Neural cell (in vitro differentiated cells): Measurements from ENCODE around the gene RGR.

Source experiments
- CTCF ChIP-seq: fragments of 450-650 bp; IDR thresholded peaks from 2 replicates; pipeline ENCODE4 v1.5.1; 2014; ENCODE audit warnings: antibody characterized with exemption, mild to moderate bottlenecking, moderate library complexity; ENCODE audit not compliant: poor library complexity, severe bottlenecking
- MXI1 ChIP-seq: fragments of 450-650 bp; conservative IDR thresholded peaks from 2 replicates; pipeline ENCODE4 v1.6.1; 2014; ENCODE audit warnings: antibody characterized with exemption, mild to moderate bottlenecking; ENCODE audit not compliant: poor library complexity, severe bottlenecking
- POLR2AphosphoS5 ChIP-seq: IDR thresholded peaks from 2 replicates; pipeline ENCODE4 v1.6.1; 2012

- no peak for TF ChIP-seq CTCF
- no peak for TF ChIP-seq POLR2AphosphoS5
- no peak for TF ChIP-seq MXI1
Measured at GRCh38 chr10:84202349-84202748, 42.5 kb upstream of the RGR start.
